HUES6 (cell line): ENCODE results near the gene AP1G2.
"Not testable (repeated sequence)": the region's sequence is repeated elsewhere in the genome, so short reads cannot be mapped to it uniquely, and the experiment has no call there.

Experiments used
- H3K27ac ChIP-seq: 2 replicates; pipeline ENCODE4 v1.7.0; 2013; ENCODE audit warnings: low read depth, mild to moderate bottlenecking, low read length, inconsistent platforms
- H3K27me3 ChIP-seq: 2 replicates; pipeline ENCODE4 v1.6.1; 2013; ENCODE audit warnings: low read length; ENCODE audit not compliant: control insufficient read depth, insufficient read depth
- H3K36me3 ChIP-seq: 2 replicates; pipeline ENCODE4 v1.6.1; 2013; ENCODE audit warnings: low read length; ENCODE audit not compliant: control insufficient read depth, insufficient read depth
- H3K4me1 ChIP-seq: 2 replicates; pipeline ENCODE4 v1.6.1; 2013; ENCODE audit warnings: low read length; ENCODE audit not compliant: control insufficient read depth, insufficient read depth
- H3K4me3 ChIP-seq: 2 replicates; pipeline ENCODE4 v1.5.1; 2013; ENCODE audit warnings: low read depth, low read length
- H3K9ac ChIP-seq: one replicate; pipeline ENCODE4 v1.6.1; 2013; ENCODE audit warnings: mild to moderate bottlenecking, low read length
- H3K9me3 ChIP-seq: 2 replicates; pipeline ENCODE4 v1.6.1; 2013; ENCODE audit warnings: low read depth, low read length; ENCODE audit not compliant: control insufficient read depth, insufficient read depth

The AP1G2 gene

GRCh38 chr14:23590198-23590597 is 22.6 kb upstream of the AP1G2 start:
- Histone ChIP-seq H3K4me3 (no peak overlapping the region), H3K36me3 (no peaks in the 10 kb centered on the region), H3K27ac (no peak overlapping the region), H3K9ac (no peak overlapping the region), H3K4me1 (0 out of 2 replicates have a peak, but pooled peaks cover 2% of the 10 kb centered on the region), H3K9me3 (no peaks in the 10 kb centered on the region), H3K27me3 (no peaks in the 10 kb centered on the region)

DNA sequence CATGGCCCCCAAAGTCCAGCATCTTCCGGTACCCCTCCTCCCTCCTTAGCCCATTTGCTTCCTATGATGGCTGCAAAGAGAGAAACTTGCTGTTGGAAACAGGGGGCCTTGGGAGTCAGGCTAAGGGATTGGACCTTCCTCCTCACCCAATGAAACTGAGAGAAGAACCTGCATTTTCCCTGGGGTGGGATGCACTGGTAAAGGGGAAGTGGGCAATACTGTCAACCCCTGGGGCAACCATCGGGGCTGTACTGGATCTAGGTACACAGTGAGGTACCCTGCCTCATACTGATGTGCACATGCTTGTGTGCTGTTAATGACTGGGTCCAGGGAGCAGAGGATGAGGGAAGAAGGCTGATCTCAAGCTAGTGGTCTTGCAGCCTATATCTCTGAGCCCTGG is 22.0 kb upstream of the AP1G2 start:
- Histone ChIP-seq H3K27me3 (no peaks in the 10 kb centered on the region), H3K4me1 (0 out of 2 replicates have a peak, but pooled peaks cover 2% of the 10 kb centered on the region), H3K36me3 (no peaks in the 10 kb centered on the region), H3K4me3 (no peak overlapping the region), H3K27ac (no peak overlapping the region), H3K9me3 (no peaks in the 10 kb centered on the region), H3K9ac (no peak overlapping the region)

- no peak overlapping the region for H3K4me3 ChIP-seq
- H3K27me3 ChIP-seq: no peaks in the 10 kb centered on the region
- no peak overlapping the region for H3K9ac ChIP-seq
- no peaks in the 10 kb centered on the region for H3K9me3 ChIP-seq
- H3K27ac ChIP-seq: no peak overlapping the region
- H3K36me3 ChIP-seq: no peaks in the 10 kb centered on the region
- H3K4me1 ChIP-seq: 0 out of 2 replicates have a peak, but pooled peaks cover 2% of the 10 kb centered on the region
These were observed 21.4 kb upstream of the AP1G2 start for GRCh38 chr14:23588884-23589598.

DNA sequence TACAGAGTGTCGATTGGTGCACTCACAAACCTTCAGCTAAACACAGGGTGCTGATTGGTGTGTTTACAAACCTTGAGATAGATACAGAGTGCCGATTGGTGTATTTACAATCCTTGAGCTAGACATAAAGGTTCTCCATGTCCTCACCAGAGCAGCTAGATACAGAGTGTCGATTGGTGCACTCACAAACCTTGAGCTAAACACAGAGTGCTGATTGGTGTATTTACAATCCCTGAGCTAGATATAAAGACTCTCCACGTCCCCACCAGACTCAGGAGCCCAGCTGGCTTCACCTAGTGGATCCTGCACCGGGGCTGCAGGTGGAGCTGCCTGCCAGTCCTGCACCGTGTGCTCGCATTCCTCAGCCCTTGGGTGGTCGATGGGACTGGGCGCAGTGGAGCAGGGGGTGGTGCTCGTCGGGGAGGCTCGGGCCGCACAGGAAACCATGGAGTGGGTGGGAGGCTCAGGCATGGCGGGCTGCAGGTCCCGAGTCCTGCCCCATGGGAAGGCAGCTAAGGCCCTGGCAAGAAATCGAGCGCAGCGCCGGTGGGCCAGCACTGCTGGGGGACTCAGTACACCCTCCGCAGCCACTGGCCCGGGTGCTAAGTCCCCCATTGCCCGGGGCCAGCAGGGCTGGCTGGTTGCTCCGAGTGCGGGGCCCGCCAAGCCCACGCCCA is 17.1 kb upstream of the AP1G2 start:
- H3K4me3 ChIP-seq, H3K27me3 ChIP-seq, H3K9me3 ChIP-seq, H3K4me1 ChIP-seq, H3K9ac ChIP-seq, H3K36me3 ChIP-seq, H3K27ac ChIP-seq: not testable (repeated sequence)

DNA sequence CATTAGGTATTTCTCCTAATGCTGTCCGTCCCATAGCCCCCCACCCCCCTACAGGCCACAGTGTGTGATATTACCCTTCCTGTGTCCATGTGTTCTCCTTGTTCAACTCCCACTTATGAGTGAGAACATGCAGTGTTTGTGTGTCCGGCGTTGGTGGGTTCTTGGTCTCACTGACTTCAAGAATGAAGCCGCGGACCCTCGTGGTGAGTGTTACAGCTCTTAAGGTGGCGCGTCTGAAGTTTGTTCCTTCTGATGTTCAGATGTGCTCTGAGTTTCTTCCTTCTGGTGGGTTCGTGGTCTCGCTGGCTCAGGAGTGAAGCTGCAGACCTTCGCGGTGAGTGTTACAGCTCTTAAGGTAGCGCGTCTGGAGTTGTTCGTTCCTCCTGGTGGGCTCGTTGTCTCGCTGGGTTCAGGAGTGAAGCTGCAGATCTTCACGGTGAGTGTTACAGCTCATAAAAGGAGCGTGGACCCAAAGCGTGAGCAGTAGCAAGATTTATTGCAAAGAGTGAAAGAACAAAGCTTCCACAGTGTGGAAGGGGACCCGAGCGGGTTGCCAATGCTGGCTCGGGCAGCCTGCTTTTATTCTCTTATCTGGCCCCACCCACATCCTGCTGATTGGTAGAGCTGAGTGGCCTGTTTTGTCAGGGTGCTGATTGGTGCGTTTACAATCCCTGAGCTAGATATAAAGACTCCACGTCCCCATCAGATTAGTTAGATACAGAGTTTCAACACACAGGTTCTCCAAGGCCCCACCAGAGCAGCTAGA is 16.4 kb upstream of the AP1G2 start:
- not testable (repeated sequence) for H3K27me3 ChIP-seq

GRCh38 chr14:23582906-23583760 is 15.5 kb upstream of the AP1G2 start:
- peaks cover 14% of the 10 kb centered on the region for H3K27me3 ChIP-seq
- no peak overlapping the region for H3K27ac ChIP-seq
- no peak overlapping the region for H3K4me3 ChIP-seq
- no peaks in the 10 kb centered on the region for H3K9me3 ChIP-seq
- peaks cover 4% of the 10 kb centered on the region; the same call in 1 of the 2 replicates for H3K4me1 ChIP-seq
- no peaks in the 10 kb centered on the region for H3K36me3 ChIP-seq
- no peak overlapping the region for H3K9ac ChIP-seq

More for the DNA sequence above, 16.4 kb upstream of the AP1G2 start:
- H3K36me3 ChIP-seq, H3K4me1 ChIP-seq, H3K9me3 ChIP-seq, H3K27ac ChIP-seq, H3K4me3 ChIP-seq, H3K9ac ChIP-seq: not testable (repeated sequence)

DNA sequence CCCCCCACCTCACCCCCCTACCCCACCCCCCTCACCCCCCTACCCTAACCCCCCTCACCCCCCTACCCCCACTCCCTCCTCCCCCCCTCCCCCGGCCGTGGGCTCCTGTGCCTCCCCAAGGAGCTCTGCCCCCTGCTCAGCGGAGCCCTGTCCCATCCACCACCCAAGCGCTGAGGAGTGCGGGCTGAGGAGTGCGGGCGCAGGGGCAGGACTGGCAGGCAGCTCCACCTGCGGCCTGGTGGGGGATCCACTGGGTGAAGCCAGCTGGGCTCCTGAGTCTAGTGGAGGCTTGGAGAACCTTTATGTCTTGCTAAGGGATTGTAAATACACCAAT is 13.3 kb upstream of the AP1G2 start:
- no peaks in the 10 kb centered on the region for H3K9me3 ChIP-seq
- H3K4me1 ChIP-seq: peaks cover 11% of the 10 kb centered on the region
- H3K27ac ChIP-seq: no peak overlapping the region
- H3K27me3 ChIP-seq: peaks cover 37% of the 10 kb centered on the region
- no peaks in the 10 kb centered on the region for H3K36me3 ChIP-seq
- H3K4me3 ChIP-seq: no peak overlapping the region
- no peak overlapping the region for H3K9ac ChIP-seq

GRCh38 chr14:23580152-23580926 is 12.7 kb upstream of the AP1G2 start:
- no peak overlapping the region for H3K4me3 ChIP-seq
- no peaks in the 10 kb centered on the region for H3K36me3 ChIP-seq
- H3K9me3 ChIP-seq: no peaks in the 10 kb centered on the region
- H3K4me1 ChIP-seq: peaks cover 11% of the 10 kb centered on the region
- H3K27me3 ChIP-seq: peaks cover 42% of the 10 kb centered on the region
- no peak overlapping the region for H3K9ac ChIP-seq
- H3K27ac ChIP-seq: no peak overlapping the region

DNA sequence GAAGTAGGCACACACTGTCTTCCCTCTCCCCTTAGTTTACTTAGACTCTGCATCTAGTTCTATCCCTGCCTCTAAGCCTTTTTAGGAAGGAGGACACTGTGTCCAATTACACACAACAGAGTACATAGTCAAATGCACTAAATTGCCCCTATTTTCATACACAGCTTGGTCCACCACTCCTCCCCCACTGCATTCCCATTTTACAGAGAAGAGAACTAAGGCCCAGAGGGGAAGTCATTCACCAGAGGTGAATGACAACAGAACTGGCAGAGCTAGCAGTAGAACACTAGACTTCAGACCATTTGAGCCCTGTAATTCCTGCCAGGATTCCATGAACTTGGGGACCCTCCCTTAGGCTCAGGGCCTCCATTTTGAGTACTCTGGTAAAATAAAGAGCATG is 12.1 kb upstream of the AP1G2 start:
- no peak overlapping the region for H3K4me3 ChIP-seq
- no peak overlapping the region for H3K27ac ChIP-seq
- H3K9ac ChIP-seq: no peak overlapping the region
- no peaks in the 10 kb centered on the region for H3K9me3 ChIP-seq
- H3K4me1 ChIP-seq: peaks cover 11% of the 10 kb centered on the region
- no peaks in the 10 kb centered on the region for H3K36me3 ChIP-seq
- H3K27me3 ChIP-seq: peaks cover 48% of the 10 kb centered on the region

GRCh38 chr14:23579311-23579630 is 11.7 kb upstream of the AP1G2 start:
- Histone ChIP-seq H3K4me1 (peaks cover 11% of the 10 kb centered on the region), H3K36me3 (no peaks in the 10 kb centered on the region), H3K9me3 (no peaks in the 10 kb centered on the region), H3K27me3 (peaks cover 50% of the 10 kb centered on the region), H3K9ac (no peak overlapping the region), H3K4me3 (peak overlapping the region; percentile 56; the same call in 1 of the 2 replicates), H3K27ac (no peak overlapping the region)
